Liver (tissue), 3 donors: Measurements from ENCODE around the gene FILIP1L.

ENCODE experiments used
- GABPA ChIP-seq, 2 donors: IDR thresholded peaks in 1 of 2; conservative IDR thresholded peaks in 1 of 2; 2 replicates each; pipeline ENCODE4 v1.6.1; 2016; ENCODE audit warnings: antibody characterized with exemption in 2 of 2, mild to moderate bottlenecking in 1 of 2, moderate library complexity in 1 of 2
- HNF4A ChIP-seq, 2 donors: conservative IDR thresholded peaks; 2 replicates each; pipeline ENCODE4 v1.6.1; 2016; ENCODE audit warnings: antibody characterized with exemption in 2 of 2, mild to moderate bottlenecking in 2 of 2
- RAD21 ChIP-seq, 2 donors: IDR thresholded peaks; 2 replicates each; pipeline ENCODE4 v1.6.1; 2016; ENCODE audit warnings: antibody characterized with exemption in 2 of 2, mild to moderate bottlenecking in 2 of 2
- RXRA ChIP-seq, 2 donors: IDR thresholded peaks; 2 replicates each; pipeline ENCODE4 v1.6.1; 2017 to 2018; ENCODE audit warnings: antibody characterized with exemption in 2 of 2, mild to moderate bottlenecking in 1 of 2
- TAF1 ChIP-seq: conservative IDR thresholded peaks from 2 replicates; pipeline ENCODE4 v1.6.1; 2016; ENCODE audit warnings: antibody characterized with exemption, mild to moderate bottlenecking
- YY1 ChIP-seq: IDR thresholded peaks from 2 replicates; pipeline ENCODE4 v1.6.1; 2016; ENCODE audit warnings: antibody characterized with exemption, mild to moderate bottlenecking
- TF ChIP-seq, protein P1 (sequence below): fragments of 150-350 bp; IDR thresholded peaks from 2 replicates; pipeline ENCODE4 v1.5.1; 2017; ENCODE audit warnings: improper control_type of control experiment, low read depth, low read length; ENCODE audit not compliant: missing input control
- TF ChIP-seq, protein P2 (sequence below): IDR thresholded peaks from 2 replicates; pipeline ENCODE4 v1.6.1; 2016; ENCODE audit warnings: antibody characterized with exemption
- TF ChIP-seq, protein P3 (sequence below): IDR thresholded peaks from 2 replicates; pipeline ENCODE4 v1.6.1; 2016; ENCODE audit warnings: antibody characterized with exemption
- TF ChIP-seq, protein P4 (sequence below): IDR thresholded peaks from 2 replicates; pipeline ENCODE4 v1.6.1; 2016; ENCODE audit warnings: antibody characterized with exemption, mild to moderate bottlenecking
- donor health status: healthy.
- donor health status: healthy.

DNA sequence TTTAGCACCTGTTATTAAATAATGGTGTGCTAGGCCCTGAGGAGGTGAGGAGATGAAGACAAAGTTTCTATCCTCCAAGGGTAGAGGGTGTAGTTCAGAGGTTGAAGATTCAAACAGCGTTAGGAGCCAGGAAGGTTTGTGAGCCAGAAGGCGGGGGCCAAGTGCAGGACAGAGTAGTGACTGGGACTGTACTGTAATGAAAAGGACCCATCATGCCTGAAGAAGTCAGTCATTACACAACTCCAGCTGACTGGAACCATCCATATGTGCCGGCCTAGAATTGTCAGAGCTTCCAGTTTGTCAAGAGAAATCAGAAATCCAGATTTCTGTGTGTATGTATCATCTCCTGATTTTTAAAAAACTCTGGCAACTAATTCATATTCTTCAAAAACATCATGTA is 54.8 kb downstream of the FILIP1L start:
- TF ChIP-seq RAD21 (IDR thresholded peaks at IDR 0.05) (no peak), YY1 (no peak), GABPA (IDR thresholded peaks at IDR 0.05 in 1 of 2, conservative IDR thresholded peaks at IDR 0.05 in 1 of 2) (no peak), TAF1 (no peak), RXRA (IDR thresholded peaks at IDR 0.05) (no peak), HNF4A (conservative IDR thresholded peaks at IDR 0.05) (no peak)
- TF ChIP-seq, protein P1, sequence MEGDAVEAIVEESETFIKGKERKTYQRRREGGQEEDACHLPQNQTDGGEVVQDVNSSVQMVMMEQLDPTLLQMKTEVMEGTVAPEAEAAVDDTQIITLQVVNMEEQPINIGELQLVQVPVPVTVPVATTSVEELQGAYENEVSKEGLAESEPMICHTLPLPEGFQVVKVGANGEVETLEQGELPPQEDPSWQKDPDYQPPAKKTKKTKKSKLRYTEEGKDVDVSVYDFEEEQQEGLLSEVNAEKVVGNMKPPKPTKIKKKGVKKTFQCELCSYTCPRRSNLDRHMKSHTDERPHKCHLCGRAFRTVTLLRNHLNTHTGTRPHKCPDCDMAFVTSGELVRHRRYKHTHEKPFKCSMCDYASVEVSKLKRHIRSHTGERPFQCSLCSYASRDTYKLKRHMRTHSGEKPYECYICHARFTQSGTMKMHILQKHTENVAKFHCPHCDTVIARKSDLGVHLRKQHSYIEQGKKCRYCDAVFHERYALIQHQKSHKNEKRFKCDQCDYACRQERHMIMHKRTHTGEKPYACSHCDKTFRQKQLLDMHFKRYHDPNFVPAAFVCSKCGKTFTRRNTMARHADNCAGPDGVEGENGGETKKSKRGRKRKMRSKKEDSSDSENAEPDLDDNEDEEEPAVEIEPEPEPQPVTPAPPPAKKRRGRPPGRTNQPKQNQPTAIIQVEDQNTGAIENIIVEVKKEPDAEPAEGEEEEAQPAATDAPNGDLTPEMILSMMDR: no peak
- TF ChIP-seq, protein P2, sequence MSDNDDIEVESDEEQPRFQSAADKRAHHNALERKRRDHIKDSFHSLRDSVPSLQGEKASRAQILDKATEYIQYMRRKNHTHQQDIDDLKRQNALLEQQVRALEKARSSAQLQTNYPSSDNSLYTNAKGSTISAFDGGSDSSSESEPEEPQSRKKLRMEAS: no peak
- TF ChIP-seq, protein P3, sequence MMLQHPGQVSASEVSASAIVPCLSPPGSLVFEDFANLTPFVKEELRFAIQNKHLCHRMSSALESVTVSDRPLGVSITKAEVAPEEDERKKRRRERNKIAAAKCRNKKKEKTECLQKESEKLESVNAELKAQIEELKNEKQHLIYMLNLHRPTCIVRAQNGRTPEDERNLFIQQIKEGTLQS: no peak
- TF ChIP-seq, protein P4, sequence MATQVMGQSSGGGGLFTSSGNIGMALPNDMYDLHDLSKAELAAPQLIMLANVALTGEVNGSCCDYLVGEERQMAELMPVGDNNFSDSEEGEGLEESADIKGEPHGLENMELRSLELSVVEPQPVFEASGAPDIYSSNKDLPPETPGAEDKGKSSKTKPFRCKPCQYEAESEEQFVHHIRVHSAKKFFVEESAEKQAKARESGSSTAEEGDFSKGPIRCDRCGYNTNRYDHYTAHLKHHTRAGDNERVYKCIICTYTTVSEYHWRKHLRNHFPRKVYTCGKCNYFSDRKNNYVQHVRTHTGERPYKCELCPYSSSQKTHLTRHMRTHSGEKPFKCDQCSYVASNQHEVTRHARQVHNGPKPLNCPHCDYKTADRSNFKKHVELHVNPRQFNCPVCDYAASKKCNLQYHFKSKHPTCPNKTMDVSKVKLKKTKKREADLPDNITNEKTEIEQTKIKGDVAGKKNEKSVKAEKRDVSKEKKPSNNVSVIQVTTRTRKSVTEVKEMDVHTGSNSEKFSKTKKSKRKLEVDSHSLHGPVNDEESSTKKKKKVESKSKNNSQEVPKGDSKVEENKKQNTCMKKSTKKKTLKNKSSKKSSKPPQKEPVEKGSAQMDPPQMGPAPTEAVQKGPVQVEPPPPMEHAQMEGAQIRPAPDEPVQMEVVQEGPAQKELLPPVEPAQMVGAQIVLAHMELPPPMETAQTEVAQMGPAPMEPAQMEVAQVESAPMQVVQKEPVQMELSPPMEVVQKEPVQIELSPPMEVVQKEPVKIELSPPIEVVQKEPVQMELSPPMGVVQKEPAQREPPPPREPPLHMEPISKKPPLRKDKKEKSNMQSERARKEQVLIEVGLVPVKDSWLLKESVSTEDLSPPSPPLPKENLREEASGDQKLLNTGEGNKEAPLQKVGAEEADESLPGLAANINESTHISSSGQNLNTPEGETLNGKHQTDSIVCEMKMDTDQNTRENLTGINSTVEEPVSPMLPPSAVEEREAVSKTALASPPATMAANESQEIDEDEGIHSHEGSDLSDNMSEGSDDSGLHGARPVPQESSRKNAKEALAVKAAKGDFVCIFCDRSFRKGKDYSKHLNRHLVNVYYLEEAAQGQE: no peak
